LNCAP (cell line): ENCODE results near the gene SRRM5.
A peak's percentile ranks its signal among the peaks of the same experiment; 100 is the strongest.

Source experiments
- TF ChIP-seq, protein P1 (sequence below): fragments of 450-650 bp; IDR thresholded peaks from 2 replicates; pipeline ENCODE4 v1.5.1; 2017; ENCODE audit warnings: mild to moderate bottlenecking

Gene SRRM5

DNA sequence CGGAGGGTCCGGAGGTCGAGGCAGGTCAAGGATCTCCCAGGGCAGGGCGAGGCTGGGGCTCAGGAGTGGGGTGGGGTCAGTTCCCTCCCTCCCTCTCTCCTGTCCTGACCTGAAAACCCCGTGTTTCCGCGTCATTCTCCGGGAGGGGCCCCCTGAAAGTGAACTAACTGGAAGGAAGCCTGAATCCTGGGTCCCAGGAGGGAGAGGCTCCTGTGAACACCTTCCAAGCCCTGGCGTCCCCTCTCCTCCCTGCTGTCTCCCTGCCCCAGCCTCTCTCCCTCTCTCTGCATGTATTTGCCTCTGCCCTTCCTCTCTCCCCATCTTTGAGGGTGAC, 28.5 kb downstream of the SRRM5 start:
- TF ChIP-seq, protein P1, sequence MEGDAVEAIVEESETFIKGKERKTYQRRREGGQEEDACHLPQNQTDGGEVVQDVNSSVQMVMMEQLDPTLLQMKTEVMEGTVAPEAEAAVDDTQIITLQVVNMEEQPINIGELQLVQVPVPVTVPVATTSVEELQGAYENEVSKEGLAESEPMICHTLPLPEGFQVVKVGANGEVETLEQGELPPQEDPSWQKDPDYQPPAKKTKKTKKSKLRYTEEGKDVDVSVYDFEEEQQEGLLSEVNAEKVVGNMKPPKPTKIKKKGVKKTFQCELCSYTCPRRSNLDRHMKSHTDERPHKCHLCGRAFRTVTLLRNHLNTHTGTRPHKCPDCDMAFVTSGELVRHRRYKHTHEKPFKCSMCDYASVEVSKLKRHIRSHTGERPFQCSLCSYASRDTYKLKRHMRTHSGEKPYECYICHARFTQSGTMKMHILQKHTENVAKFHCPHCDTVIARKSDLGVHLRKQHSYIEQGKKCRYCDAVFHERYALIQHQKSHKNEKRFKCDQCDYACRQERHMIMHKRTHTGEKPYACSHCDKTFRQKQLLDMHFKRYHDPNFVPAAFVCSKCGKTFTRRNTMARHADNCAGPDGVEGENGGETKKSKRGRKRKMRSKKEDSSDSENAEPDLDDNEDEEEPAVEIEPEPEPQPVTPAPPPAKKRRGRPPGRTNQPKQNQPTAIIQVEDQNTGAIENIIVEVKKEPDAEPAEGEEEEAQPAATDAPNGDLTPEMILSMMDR, result no peak

DNA sequence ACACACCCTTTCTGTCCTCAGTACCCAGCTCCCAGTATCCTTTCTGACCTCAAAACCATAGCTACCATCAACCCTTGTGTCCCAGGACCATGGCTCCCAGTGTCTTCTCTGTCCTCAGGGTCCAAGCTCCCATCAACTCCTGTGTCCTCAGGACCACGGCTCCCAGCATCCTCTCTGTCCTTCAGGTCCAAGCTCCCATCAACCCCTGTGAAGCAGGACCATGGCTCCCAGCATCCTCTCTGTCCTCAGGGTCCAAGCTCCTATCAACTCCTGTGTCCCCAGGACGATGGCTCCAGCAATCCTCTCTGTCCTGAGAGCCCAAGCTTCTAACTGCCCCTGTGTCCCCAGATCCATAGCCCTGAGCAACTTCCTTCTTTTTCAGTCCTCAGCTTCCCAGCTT, 29.4 kb downstream of the SRRM5 start:
- TF ChIP-seq, protein P1, result no peak

DNA sequence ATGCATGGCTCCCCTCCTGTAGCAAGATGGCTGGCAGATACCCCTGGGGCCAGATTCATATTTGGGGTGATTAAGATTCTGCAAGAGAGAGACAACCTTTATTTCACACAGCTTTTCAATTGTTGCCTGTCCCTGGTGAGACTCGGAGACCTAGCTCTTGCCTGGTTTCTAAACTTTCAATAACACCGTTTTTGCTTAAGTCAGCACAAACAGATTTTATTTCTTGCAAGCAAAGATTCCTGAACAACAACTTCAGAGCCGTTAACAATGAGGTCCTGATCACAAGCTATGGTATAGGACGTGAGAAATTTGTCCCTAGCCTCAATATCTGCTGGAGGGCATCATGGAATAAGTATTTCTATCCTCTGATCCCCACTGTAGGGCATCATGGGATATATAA, 30.6 kb downstream of the SRRM5 start:
- TF ChIP-seq, protein P1, result no peak

DNA sequence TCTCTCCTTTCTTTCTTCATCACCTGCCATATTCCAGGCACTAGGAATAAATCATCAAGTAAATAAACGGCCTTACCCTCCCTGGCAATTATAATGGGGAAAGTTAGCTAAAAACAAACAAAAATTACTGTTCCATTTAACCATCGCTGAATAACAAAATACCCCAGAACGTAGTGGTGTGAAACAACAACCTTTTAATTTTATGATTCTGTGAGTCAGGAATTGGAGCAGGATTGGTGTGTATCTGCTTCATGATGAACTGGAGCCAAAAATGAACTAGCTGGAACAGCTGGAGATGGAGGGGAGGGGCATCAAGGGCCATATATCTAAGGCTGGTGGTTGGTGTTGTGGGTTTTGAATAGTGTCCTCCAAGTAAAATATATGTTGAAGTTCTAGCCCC, 31.4 kb downstream of the SRRM5 start:
- TF ChIP-seq, protein P1, result no peak

DNA sequence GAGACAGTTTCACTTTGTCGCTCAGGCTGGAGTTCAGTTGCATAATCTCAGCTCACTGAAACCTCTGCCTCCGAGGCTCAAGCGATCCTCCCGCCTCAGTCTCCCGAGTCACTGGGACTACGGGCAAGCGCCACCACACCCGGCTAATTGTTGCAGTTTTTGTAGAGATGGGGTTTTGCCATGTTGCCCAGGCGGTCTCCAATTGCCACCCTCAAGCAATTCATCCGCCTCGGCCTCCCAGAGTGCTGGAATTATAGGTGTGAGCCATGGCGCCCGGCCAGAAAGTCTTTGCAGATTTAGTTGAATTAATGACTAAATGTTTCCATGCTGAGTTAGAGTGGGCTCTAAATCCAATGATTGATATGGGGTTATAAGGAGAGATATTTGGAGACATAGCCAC, 32.3 kb downstream of the SRRM5 start:
- TF ChIP-seq, protein P1, result no peak

DNA sequence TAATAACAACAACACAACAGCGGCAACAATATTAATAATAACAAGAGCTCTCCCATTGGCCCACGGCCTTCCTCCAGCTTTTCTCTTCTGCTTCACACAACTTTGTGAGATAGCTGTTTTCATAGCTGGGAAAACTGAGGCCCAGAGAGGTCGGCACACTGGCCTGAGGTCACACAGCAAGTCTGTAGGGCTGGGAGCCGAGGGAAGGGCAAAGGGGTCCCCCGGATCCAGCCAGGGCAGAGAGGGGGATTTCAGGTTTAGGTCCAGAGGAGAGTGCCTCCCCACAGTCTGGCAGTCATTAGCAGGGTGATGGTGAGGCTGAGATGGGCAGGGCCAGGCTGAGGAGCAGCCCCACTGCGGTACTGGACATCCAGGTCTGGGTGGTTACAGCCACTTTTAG, 36.7 kb downstream of the SRRM5 start:
- TF ChIP-seq, protein P1, result no peak

DNA sequence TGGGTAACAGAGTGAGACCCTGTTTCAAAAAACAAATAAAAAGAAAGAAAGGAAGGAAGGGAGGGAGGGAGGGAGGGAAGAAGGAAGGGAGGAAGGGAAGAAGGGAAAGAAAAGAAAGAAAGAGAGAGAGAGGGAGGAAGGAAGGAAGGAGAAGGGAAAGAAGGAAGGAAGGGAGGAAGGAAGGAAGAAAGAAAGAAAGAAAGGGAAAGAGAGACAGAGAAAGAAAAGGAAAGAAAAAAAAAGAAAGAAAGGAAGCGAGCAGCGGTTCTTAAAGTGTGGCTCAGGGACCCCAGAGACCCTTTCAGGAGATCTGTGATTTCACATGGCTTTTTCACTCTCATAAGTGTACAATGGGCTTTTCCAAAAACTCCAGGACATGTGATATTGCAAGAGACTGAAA, 37.6 kb downstream of the SRRM5 start:
- TF ChIP-seq, protein P1, result no peak

DNA sequence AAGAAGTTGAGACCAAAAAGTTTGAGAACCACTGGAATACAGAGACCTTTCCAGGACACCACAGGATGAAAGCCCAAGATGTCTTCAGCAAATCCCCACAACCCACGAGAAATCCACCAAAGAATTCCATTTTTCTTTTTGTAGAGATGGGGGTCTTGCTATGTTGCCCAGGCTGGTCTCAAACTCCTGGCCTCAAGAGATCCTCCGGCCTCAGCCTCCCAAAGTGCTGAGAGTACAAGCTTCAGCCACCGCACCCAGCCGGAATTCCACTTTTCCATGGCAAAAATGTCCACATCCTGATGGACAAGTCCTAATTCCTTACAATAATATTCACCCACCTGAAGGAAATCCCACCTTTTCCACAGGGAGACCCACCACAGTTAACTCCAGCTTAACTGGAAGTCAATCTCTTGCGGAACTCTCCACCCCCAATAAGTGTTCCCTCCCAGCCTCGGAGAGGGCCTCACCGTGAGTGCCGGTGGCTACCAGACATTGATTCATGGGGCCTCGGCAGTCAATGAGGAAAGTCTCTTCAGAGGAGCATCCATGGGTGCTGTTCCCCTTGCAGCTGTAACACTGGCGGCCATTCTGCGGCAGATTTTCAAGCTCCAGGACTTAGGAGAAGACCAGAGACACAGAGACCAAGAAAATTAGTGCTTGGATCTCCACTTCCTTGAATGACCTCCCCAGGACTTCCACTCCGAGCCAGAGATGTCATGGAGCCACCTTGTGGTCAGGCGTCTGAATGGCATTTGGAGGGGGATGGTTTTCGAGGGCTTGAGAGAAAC, 40.1 kb downstream of the SRRM5 start:
- TF ChIP-seq, protein P1, result peak; percentile 56
